ENCODE data around the gene COMMD7.

Gene COMMD7

GRCh38 chr20:32675223-32675975 is 67.9 kb downstream of the COMMD7 start:
- DNase-seq (ENCODE audit: low spot score), result no peak

GRCh38 chr20:32674362-32674789 is 68.9 kb downstream of the COMMD7 start:
- DNase-seq (ENCODE audit: low spot score), result peak; percentile 71

- DNase-seq (ENCODE audit: low spot score), result peak; percentile 19
Observed at GRCh38 chr20:32672982-32673851, 70.0 kb downstream of the COMMD7 start.

GRCh38 chr20:32672394-32672981 is 70.8 kb downstream of the COMMD7 start:
- DNase-seq (ENCODE audit: low spot score), result no peak

- no peak for DNase-seq (ENCODE audit: low spot score)
Observed at GRCh38 chr20:32670773-32671455, 72.4 kb downstream of the COMMD7 start.

GRCh38 chr20:32667027-32667426 is 76.2 kb downstream of the COMMD7 start:
- DNase-seq (ENCODE audit: low spot score), result no peak

GRCh38 chr20:32664678-32665159 is 78.5 kb downstream of the COMMD7 start:
- no peak for DNase-seq (ENCODE audit: low spot score)

GRCh38 chr20:32664012-32664677 is 79.1 kb downstream of the COMMD7 start:
- DNase-seq (ENCODE audit: low spot score), result no peak

- DNase-seq (ENCODE audit: low spot score), result no peak
Observed at GRCh38 chr20:32663335-32664011, 79.8 kb downstream of the COMMD7 start.

- no peak for DNase-seq (ENCODE audit: low spot score)
Observed at GRCh38 chr20:32661820-32662528, 81.3 kb downstream of the COMMD7 start.

- no peak for DNase-seq (ENCODE audit: low spot score)
Observed at GRCh38 chr20:32660661-32661060, 82.6 kb downstream of the COMMD7 start.

- no peak for DNase-seq (ENCODE audit: low spot score)
Observed at GRCh38 chr20:32656827-32657226, 86.4 kb downstream of the COMMD7 start.

- DNase-seq (ENCODE audit: low spot score), result no peak
Observed at GRCh38 chr20:32655903-32656512, 87.3 kb downstream of the COMMD7 start.

- peak; percentile 87 for DNase-seq (ENCODE audit: low spot score)
Observed at GRCh38 chr20:32652739-32653526, 90.3 kb downstream of the COMMD7 start.
